IMR-90 (cell line): ENCODE results near the gene PLAAT2. TPM values are rescaled to one million over a fixed set of nuclear protein-coding genes. Genes with fewer than 3 reads are reported as not detected.

ENCODE experiments used
- ATAC-seq: fragments of 200-7000 bp; cut with Tn5 transposase; 2 replicates; pipeline ENCODE4 v1.9.1; 2020; ENCODE audit warnings: low read depth, mild to moderate bottlenecking, moderate library complexity
- BruUV-seq: library from RNA; stranded (reverse); fragments of 400-500 nt; replicated peaks from 2 replicates; lab custom pipeline; 2021; lab: Mats Ljungman, UMichigan
- CTCF ChIA-PET: fragments of 300-600 bp; formaldehyde crosslinking; extraction: SDS; loops from one replicate; lab custom pipeline; 2021; ENCODE audit warnings: antibody characterized with exemption; lab: Yijun Ruan, JAX
- POLR2A ChIA-PET: fragments of 300-600 bp; sonication (Branson Sonifier 250); formaldehyde crosslinking; loops from one replicate; lab custom pipeline; 2022; ENCODE audit warnings: antibody characterized with exemption; ENCODE audit not compliant: unreplicated experiment; lab: Charles Lee
- DNase-seq: peaks from one replicate; pipeline ENCODE4 v3.0.0; 2013
- H2AFZ ChIP-seq: replicated peaks from 2 replicates; pipeline ENCODE3; 2013; ENCODE audit warnings: low read length, mild to moderate bottlenecking; ENCODE audit not compliant: poor library complexity
- H2AK5ac ChIP-seq: 2 replicates; pipeline ENCODE4 v1.6.1; 2013; ENCODE audit warnings: low read depth, low read length, inconsistent platforms
- H2AK9ac ChIP-seq: replicated peaks from 2 replicates; pipeline ENCODE3; 2013; ENCODE audit warnings: mild to moderate bottlenecking, low read depth, low read length, moderate library complexity; ENCODE audit not compliant: poor library complexity
- H2BK120ac ChIP-seq: 2 replicates; pipeline ENCODE4 v1.6.1; 2013; ENCODE audit warnings: low read depth, low read length, inconsistent platforms
- H2BK15ac ChIP-seq: 3 replicates; pipeline ENCODE4 v1.6.1; 2013; ENCODE audit warnings: low read depth, low read length, inconsistent platforms
- H2BK20ac ChIP-seq: 2 replicates; pipeline ENCODE4 v1.6.1; 2013; ENCODE audit warnings: low read depth, mild to moderate bottlenecking, inconsistent platforms, low read length, moderate library complexity
- H2BK5ac ChIP-seq: 2 replicates; pipeline ENCODE4 v1.6.1; 2013; ENCODE audit warnings: mild to moderate bottlenecking, low read depth, low read length, inconsistent platforms; ENCODE audit not compliant: poor library complexity, severe bottlenecking
- H3K14ac ChIP-seq: replicated peaks from 2 replicates; pipeline ENCODE4 v1.6.1; 2013; ENCODE audit warnings: low read depth, low read length, inconsistent platforms
- H3K18ac ChIP-seq: 2 replicates; pipeline ENCODE4 v1.6.1; 2013; ENCODE audit warnings: low read depth, low read length, control low read depth
- H3K23ac ChIP-seq: 2 replicates; pipeline ENCODE4 v1.6.1; 2013; ENCODE audit warnings: low read depth, low read length, inconsistent platforms
- H3K27ac ChIP-seq: 2 replicates; pipeline ENCODE4 v1.5.1; 2013; ENCODE audit warnings: mild to moderate bottlenecking, control low read depth, low read length; ENCODE audit not compliant: insufficient read depth
- H3K27me3 ChIP-seq: 2 replicates; pipeline ENCODE4 v1.6.1; 2013; ENCODE audit warnings: low read length; ENCODE audit not compliant: control insufficient read depth, insufficient read depth
- H3K36me3 ChIP-seq: 2 replicates; pipeline ENCODE4 v1.6.1; 2013; ENCODE audit warnings: low read length, mixed read lengths; ENCODE audit not compliant: control insufficient read depth, insufficient read depth
- H3K4ac ChIP-seq: 2 replicates; pipeline ENCODE4 v1.6.1; 2013; ENCODE audit warnings: low read depth, low read length, inconsistent platforms
- H3K4me1 ChIP-seq: 2 replicates; pipeline ENCODE4 v1.6.1; 2013; ENCODE audit warnings: low read length, mixed read lengths; ENCODE audit not compliant: control insufficient read depth, insufficient read depth
- H3K4me2 ChIP-seq: 2 replicates; pipeline ENCODE4 v1.6.1; 2013; ENCODE audit warnings: low read depth, mild to moderate bottlenecking, control low read depth, low read length, moderate library complexity
- H3K4me3 ChIP-seq: 2 replicates; pipeline ENCODE4 v1.5.1; 2013; ENCODE audit warnings: low read depth, mild to moderate bottlenecking, control low read depth, low read length, moderate library complexity; ENCODE audit not compliant: insufficient read depth
- H3K56ac ChIP-seq: 2 replicates; pipeline ENCODE4 v1.6.1; 2013; ENCODE audit warnings: low read length, inconsistent platforms; ENCODE audit not compliant: insufficient read depth; ENCODE audit errors: extremely low read depth
- H3K79me1 ChIP-seq, 2 experiments: 2 replicates each; pipeline ENCODE4 v1.6.1; 2013; ENCODE audit warnings: low read length in 2 of 2, inconsistent platforms in 1 of 2, low read depth in 1 of 2
- H3K9ac ChIP-seq: 2 replicates; pipeline ENCODE4 v1.6.1; 2013; ENCODE audit warnings: low read depth, low read length, control low read depth
- H3K9me1 ChIP-seq: 2 replicates; pipeline ENCODE4 v1.6.1; 2013; ENCODE audit warnings: low read length, inconsistent platforms; ENCODE audit not compliant: insufficient read depth
- H3K9me3 ChIP-seq: 2 replicates; pipeline ENCODE4 v1.6.1; 2013; ENCODE audit warnings: low read length; ENCODE audit not compliant: control insufficient read depth, insufficient read depth
- H4K20me1 ChIP-seq: 2 replicates; pipeline ENCODE4 v1.6.1; 2013; ENCODE audit warnings: low read length, inconsistent platforms; ENCODE audit not compliant: insufficient read depth
- H4K5ac ChIP-seq: 2 replicates; pipeline ENCODE4 v1.6.1; 2013; ENCODE audit warnings: mild to moderate bottlenecking, low read depth, low read length, control low read depth
- H4K8ac ChIP-seq, 2 experiments: 2 replicates each; pipeline ENCODE4 v1.6.1; 2013; ENCODE audit warnings: low read depth in 2 of 2, low read length in 2 of 2, control low read depth in 1 of 2, inconsistent platforms in 1 of 2
- H4K91ac ChIP-seq: 2 replicates; pipeline ENCODE4 v1.6.1; 2013; ENCODE audit warnings: low read depth, low read length, inconsistent platforms; ENCODE audit not compliant: insufficient read depth
- BHLHE40 ChIP-seq: fragments of 150-350 bp; IDR thresholded peaks from 2 replicates; pipeline ENCODE4 v1.6.1; 2016; ENCODE audit warnings: mild to moderate bottlenecking, low read depth, low read length
- CEBPB ChIP-seq: IDR thresholded peaks from 2 replicates; pipeline ENCODE4 v1.6.1; 2012; ENCODE audit warnings: low read depth, low read length, improper control_type of control experiment
- CHD1 ChIP-seq: IDR thresholded peaks from 2 replicates; pipeline ENCODE4 v1.6.1; 2012; ENCODE audit warnings: low read depth, low read length, improper control_type of control experiment
- FOS ChIP-seq: fragments of 150-350 bp; IDR thresholded peaks from 2 replicates; pipeline ENCODE4 v1.6.1; 2016; ENCODE audit warnings: low read depth, low read length
- MAFK ChIP-seq: IDR thresholded peaks from 2 replicates; pipeline ENCODE4 v1.6.1; 2012; ENCODE audit warnings: low read depth, low read length, improper control_type of control experiment
- MAZ ChIP-seq: IDR thresholded peaks from 2 replicates; pipeline ENCODE4 v1.6.1; 2012; ENCODE audit warnings: low read depth, mild to moderate bottlenecking, low read length, improper control_type of control experiment, moderate library complexity, borderline replicate concordance
- MXI1 ChIP-seq: IDR thresholded peaks from 2 replicates; pipeline ENCODE4 v1.6.1; 2012; ENCODE audit warnings: low read depth, mild to moderate bottlenecking, low read length, moderate library complexity, borderline replicate concordance
- NFE2L2 ChIP-seq: fragments of 150-350 bp; IDR thresholded peaks from 2 replicates; pipeline ENCODE4 v1.6.1; 2016; ENCODE audit warnings: low read depth, mild to moderate bottlenecking, low read length
- RAD21 ChIP-seq: IDR thresholded peaks from 2 replicates; pipeline ENCODE4 v1.6.1; 2012; ENCODE audit warnings: low read length, improper control_type of control experiment
- RCOR1 ChIP-seq: IDR thresholded peaks from 2 replicates; pipeline ENCODE4 v1.6.1; 2012; ENCODE audit warnings: mild to moderate bottlenecking, low read length, improper control_type of control experiment; ENCODE audit not compliant: insufficient replicate concordance
- RFX5 ChIP-seq: IDR thresholded peaks from 2 replicates; pipeline ENCODE4 v1.8.0; 2012; ENCODE audit warnings: low read depth, mild to moderate bottlenecking, low read length, moderate library complexity
- SMC3 ChIP-seq: fragments of 150-350 bp; IDR thresholded peaks from 2 replicates; pipeline ENCODE4 v1.6.1; 2016; ENCODE audit warnings: low read depth, mild to moderate bottlenecking, antibody characterized with exemption, low read length, moderate library complexity
- USF2 ChIP-seq: fragments of 150-350 bp; IDR thresholded peaks from 2 replicates; pipeline ENCODE4 v1.6.1; 2017; ENCODE audit warnings: mild to moderate bottlenecking, antibody characterized with exemption, low read length, low read depth
- WGBS, 2 experiments: methylation state at CpG; one replicate each; pipeline versions ENCODE4 v1.1.5 to v1.1.7; 2013; ENCODE audit warnings: missing lambda C conversion rate in 2 of 2; ENCODE audit not compliant: insufficient read length in 1 of 2; ENCODE audit errors: extremely low coverage in 2 of 2; 5-methylcytosine and 5-hydroxymethylcytosine counted together
- dilution Hi-C: fragments of 300-500 bp; cut with HindIII; formaldehyde crosslinking; loops from one replicate; pipeline ENCODE4 v1.14.3; 2018; ENCODE audit warnings: low sequenced_read_pairs; ENCODE audit not compliant: unreplicated experiment
- in situ Hi-C: fragments of 300-500 bp; cut with MboI; formaldehyde crosslinking; loops from 3 replicates; pipeline ENCODE4 v1.14.3; 2019; ENCODE audit warnings: low sequenced_read_pairs, inconsistent platforms, mixed read lengths
- intact Hi-C: fragments of 100-400 bp; cut with micrococcal nuclease; formaldehyde crosslinking; loops from 2 replicates; pipeline ENCODE4 v1.10.0; 2022
- polyA plus RNA-seq, 3 experiments: library from polyadenylated mRNA; depleted of rRNA; stranded (reverse); fragments of >200 nt; gene quantifications; 2 replicates each; pipeline ENCODE4 v1.2.3, GENCODE V29; 2012; ENCODE audit warnings: low replicate concordance in 1 of 3
- total RNA-seq: library from RNA; depleted of rRNA; stranded (reverse); fragments of >200 nt; gene quantifications from 2 replicates; pipeline ENCODE4 v1.2.3, GENCODE V29; 2012
- TF ChIP-seq, protein P1 (sequence below): conservative IDR thresholded peaks from 2 replicates; pipeline ENCODE4 v1.5.1; 2012; ENCODE audit warnings: mild to moderate bottlenecking, low read depth, low read length, improper control_type of control experiment
- TF ChIP-seq, protein P2 (sequence below): fragments of 150-350 bp; IDR thresholded peaks from 2 replicates; pipeline ENCODE4 v1.6.1; 2016; ENCODE audit warnings: low read depth, mild to moderate bottlenecking, low read length, moderate library complexity, borderline replicate concordance

The PLAAT2 gene
- total and polyA plus RNA-seq, 2 of the 4 experiments (the other 2 are of a cell fraction): not detected

GRCh38 chr11:63532799-63533475 lies 30.2 kb downstream of the PLAAT2 start:
- Histone ChIP-seq H4K8ac (no peak overlapping the region), H2BK20ac (no peak overlapping the region), H3K36me3 (no peaks in the 10 kb centered on the region), H3K79me1 (no peaks in the 10 kb centered on the region), H3K9ac (no peak overlapping the region), H2AFZ (no peak overlapping the region), H2AK5ac (no peak overlapping the region), H3K23ac (no peak overlapping the region), H3K14ac (no peak overlapping the region), H3K27me3 (peaks cover 5% of the 10 kb centered on the region), H4K91ac (no peak overlapping the region), H3K56ac (no peak overlapping the region), H2BK120ac (no peak overlapping the region), H3K9me1 (no peaks in the 10 kb centered on the region), H3K4ac (no peak overlapping the region), H3K27ac (no peak overlapping the region), H3K18ac (no peak overlapping the region), H2BK5ac (no peak overlapping the region), H3K4me3 (no peak overlapping the region), H3K9me3 (no peaks in the 10 kb centered on the region), H4K20me1 (no peaks in the 10 kb centered on the region), H2AK9ac (no peak overlapping the region), H3K4me2 (no peak overlapping the region), H2BK15ac (no peak overlapping the region), H3K4me1 (peaks cover 11% of the 10 kb centered on the region; the same call in 1 of the 2 replicates), H4K5ac (no peak overlapping the region)
- TF ChIP-seq SMC3 (no peak), CEBPB (no peak), FOS (no peak), MAZ (no peak), RAD21 (no peak), RCOR1 (no peak), MAFK (no peak), USF2 (no peak), BHLHE40 (no peak), NFE2L2 (no peak), RFX5 (no peak), CHD1 (no peak), MXI1 (no peak)
- TF ChIP-seq, protein P1, sequence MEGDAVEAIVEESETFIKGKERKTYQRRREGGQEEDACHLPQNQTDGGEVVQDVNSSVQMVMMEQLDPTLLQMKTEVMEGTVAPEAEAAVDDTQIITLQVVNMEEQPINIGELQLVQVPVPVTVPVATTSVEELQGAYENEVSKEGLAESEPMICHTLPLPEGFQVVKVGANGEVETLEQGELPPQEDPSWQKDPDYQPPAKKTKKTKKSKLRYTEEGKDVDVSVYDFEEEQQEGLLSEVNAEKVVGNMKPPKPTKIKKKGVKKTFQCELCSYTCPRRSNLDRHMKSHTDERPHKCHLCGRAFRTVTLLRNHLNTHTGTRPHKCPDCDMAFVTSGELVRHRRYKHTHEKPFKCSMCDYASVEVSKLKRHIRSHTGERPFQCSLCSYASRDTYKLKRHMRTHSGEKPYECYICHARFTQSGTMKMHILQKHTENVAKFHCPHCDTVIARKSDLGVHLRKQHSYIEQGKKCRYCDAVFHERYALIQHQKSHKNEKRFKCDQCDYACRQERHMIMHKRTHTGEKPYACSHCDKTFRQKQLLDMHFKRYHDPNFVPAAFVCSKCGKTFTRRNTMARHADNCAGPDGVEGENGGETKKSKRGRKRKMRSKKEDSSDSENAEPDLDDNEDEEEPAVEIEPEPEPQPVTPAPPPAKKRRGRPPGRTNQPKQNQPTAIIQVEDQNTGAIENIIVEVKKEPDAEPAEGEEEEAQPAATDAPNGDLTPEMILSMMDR: no peak
- TF ChIP-seq, protein P2, sequence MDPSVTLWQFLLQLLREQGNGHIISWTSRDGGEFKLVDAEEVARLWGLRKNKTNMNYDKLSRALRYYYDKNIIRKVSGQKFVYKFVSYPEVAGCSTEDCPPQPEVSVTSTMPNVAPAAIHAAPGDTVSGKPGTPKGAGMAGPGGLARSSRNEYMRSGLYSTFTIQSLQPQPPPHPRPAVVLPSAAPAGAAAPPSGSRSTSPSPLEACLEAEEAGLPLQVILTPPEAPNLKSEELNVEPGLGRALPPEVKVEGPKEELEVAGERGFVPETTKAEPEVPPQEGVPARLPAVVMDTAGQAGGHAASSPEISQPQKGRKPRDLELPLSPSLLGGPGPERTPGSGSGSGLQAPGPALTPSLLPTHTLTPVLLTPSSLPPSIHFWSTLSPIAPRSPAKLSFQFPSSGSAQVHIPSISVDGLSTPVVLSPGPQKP: no peak
- no TSS peak for BruUV-seq
- in situ Hi-C loops: no loop called here
- no peak for DNase-seq
- intact Hi-C loops: no loop called here
- ChIA-PET CTCF (no interaction called here), POLR2A (no interaction called here)
- no peak for ATAC-seq
- dilution Hi-C loops: no loop called here
- WGBS, 2 experiments: 59% methylated on average over 2 of the region's 4 CpGs; no CpG with 5 or more reads in 1 of the 2 experiments
